H1 (cell line): ENCODE data around the gene ZNF346. TPM values are rescaled to one million over a fixed set of nuclear protein-coding genes. Genes with fewer than 3 reads are reported as not detected.
"Not testable (repeated sequence)": the region's sequence is repeated elsewhere in the genome, so short reads cannot be mapped to it uniquely, and the experiment has no call there.

Experiments
- CTCF ChIA-PET: fragments of 300-600 bp; sonication (Branson Sonifier 250); formaldehyde crosslinking; loops from one replicate; lab custom pipeline; 2021; ENCODE audit not compliant: partially characterized antibody; lab: Charles Lee
- POLR2A ChIA-PET: fragments of 300-600 bp; sonication (Branson Sonifier 250); formaldehyde crosslinking; loops from one replicate; lab custom pipeline; 2021; ENCODE audit warnings: inconsistent platforms; ENCODE audit not compliant: partially characterized antibody; lab: Charles Lee
- DNase-seq, 2 experiments: peaks; one replicate each; pipeline versions ENCODE4 v3.0.0 to v3.0.0-alpha.2; 2010 to 2022; ENCODE audit warnings: low spot score in 2 of 2, low read depth in 1 of 2, mixed read lengths in 1 of 2
- FAIRE-seq: peaks from 2 replicates; lab custom pipeline; 2011; peaks lifted over from hg19 to GRCh38; lab: Jason Lieb, UNC
- H2AFZ ChIP-seq: 2 replicates; pipeline ENCODE4 v1.8.1; 2012; ENCODE audit warnings: low read length, inconsistent platforms
- H2AK5ac ChIP-seq: 2 replicates; pipeline ENCODE4 v1.6.1; 2013; ENCODE audit warnings: low read depth, low read length
- H2BK120ac ChIP-seq: replicated peaks from 2 replicates; pipeline ENCODE3; 2013; ENCODE audit warnings: low read depth, low read length, inconsistent platforms
- H2BK12ac ChIP-seq: 2 replicates; pipeline ENCODE4 v1.6.1; 2013; ENCODE audit warnings: low read depth, low read length
- H2BK15ac ChIP-seq: 2 replicates; pipeline ENCODE4 v1.6.1; 2013; ENCODE audit warnings: low read length
- H2BK20ac ChIP-seq: 2 replicates; pipeline ENCODE4 v1.6.1; 2013; ENCODE audit warnings: low read length
- H2BK5ac ChIP-seq: 2 replicates; pipeline ENCODE4 v1.6.1; 2013; ENCODE audit warnings: low read depth, low read length
- H3K14ac ChIP-seq: 2 replicates; pipeline ENCODE4 v1.6.1; 2013; ENCODE audit warnings: inconsistent platforms; ENCODE audit not compliant: insufficient read length
- H3K18ac ChIP-seq: 2 replicates; pipeline ENCODE4 v1.6.1; 2013; ENCODE audit warnings: low read length; ENCODE audit errors: extremely low read depth
- H3K23ac ChIP-seq: 2 replicates; pipeline ENCODE4 v1.6.1; 2013; ENCODE audit warnings: inconsistent platforms; ENCODE audit not compliant: insufficient read length
- H3K23me2 ChIP-seq: 2 replicates; pipeline ENCODE4 v1.6.1; 2013; ENCODE audit warnings: low read depth, low read length
- H3K27ac ChIP-seq: 2 replicates; pipeline ENCODE4 v1.6.1; 2011; ENCODE audit warnings: low read depth, low read length, inconsistent platforms
- H3K27me3 ChIP-seq, 4 experiments: replicated peaks in 1 of 4; 1 replicate in 1 of 4; 2 replicates in 3 of 4; pipeline versions ENCODE4 v1.6.1 to v1.8.1; 2011 to 2013; ENCODE audit warnings: low read length in 3 of 4, mild to moderate bottlenecking in 3 of 4, inconsistent platforms in 2 of 4, mixed read lengths in 2 of 4, moderate library complexity in 1 of 4; ENCODE audit not compliant: control insufficient read depth in 3 of 4, insufficient read depth in 3 of 4; ENCODE audit errors: extremely low read depth in 1 of 4
- H3K36me3 ChIP-seq, 4 experiments: 2 replicates each; pipeline versions ENCODE4 v1.6.1 to v1.8.1; 2011 to 2013; ENCODE audit warnings: mild to moderate bottlenecking in 4 of 4, low read length in 3 of 4, moderate library complexity in 2 of 4, control low read depth in 1 of 4, inconsistent platforms in 1 of 4; ENCODE audit not compliant: insufficient read depth in 4 of 4, control insufficient read depth in 2 of 4
- H3K4ac ChIP-seq: replicated peaks from 2 replicates; pipeline ENCODE3; 2013; ENCODE audit warnings: low read length, low read depth, mixed read lengths, inconsistent platforms; ENCODE audit not compliant: insufficient read length
- H3K4me1 ChIP-seq, 4 experiments: replicated peaks in 1 of 4; 1 replicate in 1 of 4; 2 replicates in 3 of 4; pipeline versions ENCODE4 v1.6.1 to v1.8.1; 2011 to 2013; ENCODE audit warnings: low read length in 3 of 4, inconsistent platforms in 2 of 4, mixed read lengths in 1 of 4; ENCODE audit not compliant: insufficient read depth in 4 of 4, control insufficient read depth in 3 of 4
- H3K4me2 ChIP-seq, 2 experiments: 2 replicates each; pipeline versions ENCODE4 v1.6.1 to v1.8.1; 2011 to 2013; ENCODE audit warnings: low read depth in 2 of 2, low read length in 2 of 2, control low read depth in 1 of 2, inconsistent platforms in 1 of 2, mild to moderate bottlenecking in 1 of 2; ENCODE audit not compliant: insufficient read depth in 1 of 2
- H3K4me3 ChIP-seq, 4 experiments: fragments of 200-600, 300-600 bp in 1 of 4; sonication (generic), shearing (Covaris generic), sonication (Bioruptor Twin) in 1 of 4; 2 replicates each; pipeline versions ENCODE4 v1.5.1 to v1.8.1; 2011 to 2016; ENCODE audit warnings: low read length in 4 of 4, low read depth in 3 of 4, control low read depth in 2 of 4, inconsistent platforms in 2 of 4, mild to moderate bottlenecking in 2 of 4, mixed read lengths in 1 of 4, moderate library complexity in 1 of 4; ENCODE audit not compliant: insufficient read depth in 2 of 4; ENCODE audit errors: extremely low read depth in 1 of 4
- H3K56ac ChIP-seq: replicated peaks from 2 replicates; pipeline ENCODE3; 2013; ENCODE audit warnings: low read depth, mild to moderate bottlenecking, mixed read lengths, low read length, inconsistent platforms; ENCODE audit not compliant: insufficient read length
- H3K79me1 ChIP-seq: 2 replicates; pipeline ENCODE4 v1.6.1; 2013; ENCODE audit warnings: low read depth, low read length, control low read depth
- H3K79me2 ChIP-seq, 2 experiments: 2 replicates each; pipeline versions ENCODE4 v1.6.1 to v1.8.1; 2012 to 2013; ENCODE audit warnings: low read length in 2 of 2, mild to moderate bottlenecking in 2 of 2, inconsistent platforms in 1 of 2; ENCODE audit not compliant: insufficient read depth in 2 of 2, control insufficient read depth in 1 of 2
- H3K9ac ChIP-seq, 4 experiments: replicated peaks in 1 of 4; 1 replicate in 1 of 4; 2 replicates in 3 of 4; pipeline versions ENCODE4 v1.6.1 to v1.8.1; 2011 to 2013; ENCODE audit warnings: low read depth in 3 of 4, low read length in 3 of 4, control low read depth in 2 of 4, mild to moderate bottlenecking in 2 of 4, moderate library complexity in 2 of 4, inconsistent platforms in 1 of 4; ENCODE audit errors: extremely low read depth in 1 of 4
- H3K9me3 ChIP-seq, 2 experiments: 2 replicates each; pipeline versions ENCODE4 v1.6.1 to v1.8.1; 2012 to 2013; ENCODE audit warnings: mild to moderate bottlenecking in 2 of 2, moderate library complexity in 2 of 2, control low read depth in 1 of 2, inconsistent platforms in 1 of 2, low read depth in 1 of 2, low read length in 1 of 2, mixed read lengths in 1 of 2; ENCODE audit not compliant: insufficient read depth in 2 of 2
- H4K20me1 ChIP-seq, 2 experiments: replicated peaks in 1 of 2; 2 replicates each; pipeline versions ENCODE3 to v1.8.1; 2011 to 2013; ENCODE audit warnings: inconsistent platforms in 2 of 2, low read length in 2 of 2, mild to moderate bottlenecking in 1 of 2; ENCODE audit not compliant: insufficient read depth in 2 of 2, control insufficient read depth in 1 of 2
- H4K5ac ChIP-seq: 2 replicates; pipeline ENCODE4 v1.6.1; 2013; ENCODE audit warnings: low read length, low read depth, mixed read lengths, inconsistent platforms; ENCODE audit not compliant: insufficient read length
- H4K8ac ChIP-seq: 2 replicates; pipeline ENCODE4 v1.8.0; 2013; ENCODE audit warnings: mild to moderate bottlenecking, moderate library complexity, low read length, inconsistent platforms; ENCODE audit not compliant: insufficient read depth; ENCODE audit errors: extremely low read depth
- H4K91ac ChIP-seq: replicated peaks from 2 replicates; pipeline ENCODE3; 2013; ENCODE audit warnings: low read length, mixed read lengths, inconsistent platforms; ENCODE audit not compliant: insufficient read length
- WGBS, 2 experiments: shearing (Covaris generic) in 1 of 2; methylation state at CpG; one replicate each; pipeline versions ENCODE4 v1.1.6 to v1.1.7; 2013 to 2015; ENCODE audit warnings: low lambda C conversion rate in 2 of 2, mixed read lengths in 2 of 2, inconsistent platforms in 1 of 2, low coverage in 1 of 2, missing lambda C conversion rate in 1 of 2; ENCODE audit not compliant: insufficient replicate concordance in 2 of 2, insufficient coverage in 1 of 2, insufficient read length in 1 of 2; ENCODE audit errors: extremely low coverage in 1 of 2, missing lambda C conversion rate in 1 of 2; 5-methylcytosine and 5-hydroxymethylcytosine counted together
- polyA plus RNA-seq, 7 experiments: library from polyadenylated mRNA; depleted of rRNA in 3 of 7; stranded (reverse) in 5 of 7; unstranded in 2 of 7; fragments of >200 nt in 5 of 7; fragments of 200-250 nt in 2 of 7; gene quantifications; 1 replicate in 5 of 7; 2 replicates in 1 of 7; 4 replicates in 1 of 7; pipeline versions ENCODE4 v1.2.1 to v1.2.3, GENCODE V29; 2011 to 2013; ENCODE audit warnings: missing spikeins in 2 of 7, mixed read lengths in 2 of 7
- total RNA-seq: library from RNA; stranded (reverse); fragmentation: NEBNext Ultra II Directional; extraction: Animal tissue kit (Norgen Biotek cat#: 25700); gene quantifications from 2 replicates; pipeline ENCODE4 v1.2.1, GENCODE V29; 2021

The ZNF346 gene
- total and polyA plus RNA-seq, 2 of the 8 experiments (the other 6 are each of a cell fraction or from before 2014, with no cell fraction given) = 19.9 to 20.8 TPM

- H2AFZ ChIP-seq, H2BK120ac ChIP-seq, H3K23me2 ChIP-seq, H2AK5ac ChIP-seq, DNase-seq, H2BK12ac ChIP-seq, CTCF ChIA-PET, H3K4me1 ChIP-seq, H3K4me2 ChIP-seq, H3K56ac ChIP-seq, H3K79me1 ChIP-seq, H4K20me1 ChIP-seq, H2BK15ac ChIP-seq, H3K27ac ChIP-seq, POLR2A ChIA-PET, H3K18ac ChIP-seq, H4K8ac ChIP-seq, H3K14ac ChIP-seq, H3K27me3 ChIP-seq, H3K23ac ChIP-seq, H3K4me3 ChIP-seq, H2BK5ac ChIP-seq, H2BK20ac ChIP-seq, H3K9ac ChIP-seq, H4K5ac ChIP-seq, H4K91ac ChIP-seq, H3K4ac ChIP-seq, FAIRE-seq: not testable (repeated sequence)
- Histone ChIP-seq H3K9me3 (peaks cover 5 to 17% of the 10 kb centered on the region in 2 experiments; a peak in 3 of 4 replicates), H3K36me3 (peaks cover 6 to 36% (median 22%) of the 10 kb centered on the region in 4 experiments), H3K79me2 (peaks cover 0 to 39% of the 10 kb centered on the region in 2 experiments; a peak in 2 of 4 replicates)
- WGBS, 2 experiments = 90% methylated on average over 5 of the region's 28 CpGs; no CpG with 5 or more reads in 1 of the 2 experiments
Measured at GRCh38 chr5:176984176-176984575, 38.3 kb upstream of the ZNF346 start.
